HG03575 (cell line): ENCODE measurements around the gene LPCAT4.
"Not testable (repeated sequence)": the region's sequence is repeated elsewhere in the genome, so short reads cannot be mapped to it uniquely, and the experiment has no call there.

Experiments
- ATAC-seq: cut with Tn5 transposase; IDR thresholded peaks from one replicate; pipeline ENCODE4 v1.9.1; 2021; ENCODE audit not compliant: unreplicated experiment, insufficient number of reproducible peaks, low FRiP score; ENCODE audit errors: extremely low read depth

LPCAT4 gene

GRCh38 chr15:34367101-34368081, at the start of gene LPCAT4:
Gene LPCAT4, minus strand, starts transcription at chr15:34367196. Its CDS starts 96 bp downstream, at chr15:34367100.
- ATAC-seq = no peak

GRCh38 chr15:34409511-34409910, 42.5 kb upstream of the LPCAT4 start:
- ATAC-seq = not testable (repeated sequence)

- not testable (repeated sequence) for ATAC-seq
Observed at GRCh38 chr15:34408973-34409372, 42.0 kb upstream of the LPCAT4 start.

- ATAC-seq = not testable (repeated sequence)
Observed at GRCh38 chr15:34403899-34404298, 36.9 kb upstream of the LPCAT4 start.

- ATAC-seq = not testable (repeated sequence)
Observed at GRCh38 chr15:34403160-34403598, 36.2 kb upstream of the LPCAT4 start.

GRCh38 chr15:34397637-34398259, 30.8 kb upstream of the LPCAT4 start:
- not testable (repeated sequence) for ATAC-seq

GRCh38 chr15:34392981-34393380, 26.0 kb upstream of the LPCAT4 start:
- not testable (repeated sequence) for ATAC-seq

GRCh38 chr15:34389594-34390086, 22.6 kb upstream of the LPCAT4 start:
- ATAC-seq = not testable (repeated sequence)

GRCh38 chr15:34381829-34382521, 15.0 kb upstream of the LPCAT4 start:
- not testable (repeated sequence) for ATAC-seq

GRCh38 chr15:34380491-34380890, 13.5 kb upstream of the LPCAT4 start:
- ATAC-seq = not testable (repeated sequence)

GRCh38 chr15:34376856-34377255, 9.9 kb upstream of the LPCAT4 start:
- no peak for ATAC-seq

GRCh38 chr15:34375541-34375940, 8.5 kb upstream of the LPCAT4 start:
- not testable (repeated sequence) for ATAC-seq

- ATAC-seq = no peak
Observed at GRCh38 chr15:34374816-34375215, 7.8 kb upstream of the LPCAT4 start.

GRCh38 chr15:34373951-34374350, 7.0 kb upstream of the LPCAT4 start:
- ATAC-seq = no peak

- no peak for ATAC-seq
Observed at GRCh38 chr15:34370643-34371042, 3.6 kb upstream of the LPCAT4 start.

GRCh38 chr15:34370129-34370528, 3.1 kb upstream of the LPCAT4 start:
- ATAC-seq = no peak

- no peak for ATAC-seq
Observed at GRCh38 chr15:34366271-34367065, 528 bp downstream of the LPCAT4 start.

GRCh38 chr15:34365836-34366235, 1.2 kb downstream of the LPCAT4 start:
- ATAC-seq = no peak
